MCF 10A (cell line): ENCODE data around the gene LTBR. TPM values are rescaled to one million over a fixed set of nuclear protein-coding genes. Genes with fewer than 3 reads are reported as not detected.

Source experiments
- BruUV-seq: library from RNA; stranded (reverse); fragments of 400-500 nt; replicated peaks from 2 replicates; lab custom pipeline; 2021; lab: Mats Ljungman, UMichigan
- CTCF ChIA-PET: fragments of 300-600 bp; sonication (Branson Sonifier 250); formaldehyde crosslinking; extraction: SDS; loops from one replicate; lab custom pipeline; 2021; ENCODE audit warnings: antibody characterized with exemption, inconsistent platforms; lab: Yijun Ruan, JAX
- POLR2A ChIA-PET: fragments of 300-600, 350-650 bp; sonication (Branson Sonifier 250); formaldehyde crosslinking; extraction: SDS; loops from one replicate; lab custom pipeline; 2020; ENCODE audit warnings: antibody characterized with exemption, inconsistent platforms; lab: Yijun Ruan, JAX
- DNase-seq: peaks from one replicate; pipeline ENCODE4 v3.0.0-alpha.2; 2018; ENCODE audit not compliant: unreplicated experiment
- H3K27ac Mint-ChIP-seq: one replicate; pipeline ENCODE4 v1.8.0; 2022; ENCODE audit warnings: mild to moderate bottlenecking, low read depth, mixed read lengths; ENCODE audit not compliant: unreplicated experiment
- H3K27me3 Mint-ChIP-seq: one replicate; pipeline ENCODE4 v1.8.0; 2022; ENCODE audit warnings: mixed read lengths; ENCODE audit not compliant: insufficient read depth, unreplicated experiment
- H3K36me3 Mint-ChIP-seq: one replicate; pipeline ENCODE4 v1.8.0; 2022; ENCODE audit warnings: mild to moderate bottlenecking, moderate library complexity, mixed read lengths; ENCODE audit not compliant: insufficient read depth, unreplicated experiment
- H3K4me1 Mint-ChIP-seq: one replicate; pipeline ENCODE4 v1.8.0; 2022; ENCODE audit warnings: mixed read lengths; ENCODE audit not compliant: insufficient read depth, unreplicated experiment
- H3K4me3 Mint-ChIP-seq: one replicate; pipeline ENCODE4 v1.8.0; 2022; ENCODE audit warnings: mild to moderate bottlenecking, moderate library complexity, mixed read lengths; ENCODE audit not compliant: unreplicated experiment
- H3K9me3 Mint-ChIP-seq: one replicate; pipeline ENCODE4 v1.8.0; 2022; ENCODE audit warnings: mixed read lengths; ENCODE audit not compliant: unreplicated experiment
- CTCF ChIP-seq: fragments of 200-600 bp; IDR thresholded peaks from one replicate; pipeline ENCODE4 v1.8.0; 2022; ENCODE audit warnings: antibody characterized with exemption, mild to moderate bottlenecking; ENCODE audit not compliant: unreplicated experiment
- intact Hi-C: fragments of 100-400 bp; cut with micrococcal nuclease; formaldehyde crosslinking; loops from 2 replicates; pipeline ENCODE4 v1.14.1; 2022
- total RNA-seq: library from RNA; stranded (reverse); gene quantifications from 2 replicates; pipeline ENCODE4 v1.2.3, GENCODE V29; 2022

LTBR gene
- total RNA-seq, 1 experiment from 2014 or later = 169 TPM

GRCh38 chr12:6391013-6391412, 7.1 kb downstream of the LTBR start:
- ChIA-PET CTCF (interaction anchor here (1.6 kb wide), 1 partner anchor 147 kb away, joined by 3 read pairs; no protein-coding TSS in a partner anchor), POLR2A (no interaction called here)
- Mint-ChIP-seq H3K4me3 (no peak overlapping the region), H3K36me3 (peaks cover 84% of the 10 kb centered on the region), H3K9me3 (no peaks in the 10 kb centered on the region), H3K4me1 (peaks cover 22% of the 10 kb centered on the region), H3K27ac (no peak overlapping the region), H3K27me3 (no peaks in the 10 kb centered on the region)
- TSS peak; percentile 13 for BruUV-seq
- intact Hi-C loops = no loop called here
- TF ChIP-seq CTCF = no peak
- no peak for DNase-seq

GRCh38 chr12:6392504-6392903, 8.5 kb downstream of the LTBR start:
- H3K36me3 Mint-ChIP-seq = peaks cover 79% of the 10 kb centered on the region
- no peak for DNase-seq
- H3K9me3 Mint-ChIP-seq = no peaks in the 10 kb centered on the region
- H3K4me3 Mint-ChIP-seq = no peak overlapping the region
- ChIA-PET CTCF (interaction anchor here (0.6 to 0.9 kb wide), 2 partner anchors 16 to 70 kb away, joined by 4 read pairs; no protein-coding TSS in a partner anchor), POLR2A (interaction anchor here (1.0 to 2.7 kb wide), 5 partner anchors 8 to 78 kb away, joined by 3 to 13 read pairs (median 5); partner anchors contain the start of genes LTBR, SCNN1A and VAMP1)
- no TSS peak for BruUV-seq
- no peak for TF ChIP-seq CTCF
- intact Hi-C loops = no loop called here
- no peaks in the 10 kb centered on the region for H3K27me3 Mint-ChIP-seq
- H3K4me1 Mint-ChIP-seq = peaks cover 18% of the 10 kb centered on the region
- no peak overlapping the region for H3K27ac Mint-ChIP-seq

GRCh38 chr12:6393109-6393508, 9.1 kb downstream of the LTBR start:
- BruUV-seq = no TSS peak
- CTCF ChIA-PET = interaction anchor here (0.6 to 1.0 kb wide), 2 partner anchors 58 to 72 kb away, joined by 4 read pairs; no protein-coding TSS in a partner anchor
- H3K36me3 Mint-ChIP-seq = peaks cover 79% of the 10 kb centered on the region
- H3K27me3 Mint-ChIP-seq = no peaks in the 10 kb centered on the region
- POLR2A ChIA-PET = interaction anchor here (0.6 to 2.7 kb wide), 5 partner anchors 9 to 77 kb away, joined by 3 to 13 read pairs (median 3); partner anchors contain the start of genes LTBR, SCNN1A and VAMP1
- H3K9me3 Mint-ChIP-seq = no peaks in the 10 kb centered on the region
- H3K4me1 Mint-ChIP-seq = peaks cover 14% of the 10 kb centered on the region
- no peak overlapping the region for H3K27ac Mint-ChIP-seq
- TF ChIP-seq CTCF = no peak
- no peak overlapping the region for H3K4me3 Mint-ChIP-seq
- intact Hi-C loops = no loop called here
- no peak for DNase-seq

- Mint-ChIP-seq H3K9me3 (no peaks in the 10 kb centered on the region), H3K27me3 (no peaks in the 10 kb centered on the region), H3K27ac (no peak overlapping the region), H3K36me3 (peaks cover 79% of the 10 kb centered on the region), H3K4me1 (peaks cover 7% of the 10 kb centered on the region), H3K4me3 (no peak overlapping the region)
- ChIA-PET CTCF (no interaction called here), POLR2A (interaction anchor here (2.7 kb wide), 1 partner anchor 10 kb away, joined by 13 read pairs; the partner anchor contains the start of gene LTBR)
- TF ChIP-seq CTCF = no peak
- no TSS peak for BruUV-seq
- no peak for DNase-seq
- intact Hi-C loops = no loop called here
Observed at GRCh38 chr12:6394398-6394797, 10.4 kb downstream of the LTBR start.
